ENCODE data around the gene RNASEH2A. TPM values are rescaled to one million over a fixed set of nuclear protein-coding genes. Genes with fewer than 3 reads are reported as not detected.
"Not testable (repeated sequence)": the region's sequence is repeated elsewhere in the genome, so short reads cannot be mapped to it uniquely, and the experiment has no call there.

The RNASEH2A gene
- total RNA-seq, 1 experiment from 2014 or later: 16.7 TPM

GRCh38 chr19:12797141-12797587, 9.2 kb upstream of the RNASEH2A start:
- no peak for TF ChIP-seq CTCF (IDR thresholded peaks at IDR 0.05; ENCODE audit: unreplicated experiment)
- no TSS peak for BruUV-seq (replicated peaks)
- no peak overlapping the region for H3K27ac Mint-ChIP-seq (ENCODE audit: low read depth, unreplicated experiment)
- no peak for DNase-seq (ENCODE audit: unreplicated experiment)
- no peaks in the 10 kb centered on the region for H3K27me3 Mint-ChIP-seq (ENCODE audit: insufficient read depth, unreplicated experiment)
- POLR2A ChIA-PET: interaction anchor here (0.7 to 8.4 kb wide), 5 partner anchors 9 to 60 kb away, joined by 4 to 410 read pairs (median 6); partner anchors contain the start of genes GET3, HOOK2 and RNASEH2A
- H3K9me3 Mint-ChIP-seq (ENCODE audit: unreplicated experiment): no peaks in the 10 kb centered on the region
- peaks cover 20% of the 10 kb centered on the region for H3K4me1 Mint-ChIP-seq (ENCODE audit: insufficient read depth, unreplicated experiment)
- CTCF ChIA-PET: interaction anchor here (0.5 to 14.5 kb wide), 13 partner anchors 8 to 121 kb away, joined by 3 to 307 read pairs (median 6); partner anchors contain the start of genes GCDH and HOOK2
- H3K4me3 Mint-ChIP-seq (ENCODE audit: unreplicated experiment): no peak overlapping the region
- peaks cover 66% of the 10 kb centered on the region for H3K36me3 Mint-ChIP-seq (ENCODE audit: insufficient read depth, unreplicated experiment)
- intact Hi-C loops (cut with micrococcal nuclease): no loop called here

GRCh38 chr19:12797607-12798006, 8.8 kb upstream of the RNASEH2A start:
- H3K9me3 Mint-ChIP-seq (ENCODE audit: unreplicated experiment); BruUV-seq (replicated peaks); H3K27me3 Mint-ChIP-seq (ENCODE audit: insufficient read depth, unreplicated experiment); intact Hi-C loops (cut with micrococcal nuclease); H3K4me3 Mint-ChIP-seq (ENCODE audit: unreplicated experiment); DNase-seq (ENCODE audit: unreplicated experiment); H3K27ac Mint-ChIP-seq (ENCODE audit: low read depth, unreplicated experiment): not testable (repeated sequence)
- ChIA-PET CTCF (interaction anchor here (0.6 to 14.5 kb wide), 8 partner anchors 12 to 85 kb away, joined by 3 to 307 read pairs (median 5); partner anchors contain the start of genes HOOK2 and TRIR), POLR2A (interaction anchor here (0.7 to 8.4 kb wide), 4 partner anchors 21 to 60 kb away, joined by 3 to 410 read pairs (median 4); partner anchors contain the start of genes GET3 and HOOK2)
- peaks cover 24% of the 10 kb centered on the region for H3K4me1 Mint-ChIP-seq (ENCODE audit: insufficient read depth, unreplicated experiment)
- H3K36me3 Mint-ChIP-seq (ENCODE audit: insufficient read depth, unreplicated experiment): peaks cover 62% of the 10 kb centered on the region

- intact Hi-C loops (cut with micrococcal nuclease): loop anchor here (5.0 kb wide), 1 partner anchor 37 kb away; the partner anchor contains the start of gene MAST1
- BruUV-seq (replicated peaks): no TSS peak
- Mint-ChIP-seq H3K4me3 (ENCODE audit: unreplicated experiment) (peak overlapping the region; percentile 82), H3K27me3 (ENCODE audit: insufficient read depth, unreplicated experiment) (no peaks in the 10 kb centered on the region), H3K9me3 (ENCODE audit: unreplicated experiment) (no peaks in the 10 kb centered on the region), H3K27ac (ENCODE audit: low read depth, unreplicated experiment) (no peak overlapping the region), H3K36me3 (ENCODE audit: insufficient read depth, unreplicated experiment) (peaks cover 39% of the 10 kb centered on the region), H3K4me1 (ENCODE audit: insufficient read depth, unreplicated experiment) (peaks cover 19% of the 10 kb centered on the region)
- DNase-seq (ENCODE audit: unreplicated experiment): no peak
- ChIA-PET CTCF (interaction anchor here (1.3 to 14.5 kb wide), 4 partner anchors 24 to 50 kb away, joined by 3 to 307 read pairs (median 162); partner anchors contain the start of gene HOOK2), POLR2A (interaction anchor here (0.6 to 4.4 kb wide), 5 partner anchors 8 to 104 kb away, joined by 3 to 54 read pairs (median 7); partner anchors contain the start of genes FBXW9, JUNB and TNPO2)
- no peak for TF ChIP-seq CTCF (IDR thresholded peaks at IDR 0.05; ENCODE audit: unreplicated experiment)
Observed at GRCh38 chr19:12799742-12800465, 6.5 kb upstream of the RNASEH2A start.

GRCh38 chr19:12800466-12800770, 6.0 kb upstream of the RNASEH2A start:
- Mint-ChIP-seq H3K4me1 (ENCODE audit: insufficient read depth, unreplicated experiment) (peaks cover 19% of the 10 kb centered on the region), H3K36me3 (ENCODE audit: insufficient read depth, unreplicated experiment) (peaks cover 34% of the 10 kb centered on the region), H3K27me3 (ENCODE audit: insufficient read depth, unreplicated experiment) (no peaks in the 10 kb centered on the region), H3K27ac (ENCODE audit: low read depth, unreplicated experiment) (peak overlapping the region; percentile 79), H3K9me3 (ENCODE audit: unreplicated experiment) (no peaks in the 10 kb centered on the region), H3K4me3 (ENCODE audit: unreplicated experiment) (peak overlapping the region; percentile 82)
- no TSS peak for BruUV-seq (replicated peaks)
- DNase-seq (ENCODE audit: unreplicated experiment): no peak
- CTCF ChIA-PET: interaction anchor here (1.3 to 14.5 kb wide), 4 partner anchors 25 to 49 kb away, joined by 3 to 307 read pairs (median 162); partner anchors contain the start of gene HOOK2
- TF ChIP-seq CTCF (IDR thresholded peaks at IDR 0.05; ENCODE audit: unreplicated experiment): no peak
- POLR2A ChIA-PET: interaction anchor here (0.7 to 4.4 kb wide), 10 partner anchors 8 to 131 kb away, joined by 3 to 54 read pairs (median 4); partner anchors contain the start of genes GCDH, GET3, JUNB and TNPO2
- intact Hi-C loops (cut with micrococcal nuclease): loop anchor here (5.0 kb wide), 1 partner anchor 37 kb away; the partner anchor contains the start of gene MAST1
